Measurements from ENCODE around the gene SLC16A10. TPM values are rescaled to one million over a fixed set of nuclear protein-coding genes. Genes with fewer than 3 reads are reported as not detected.
"Not testable (repeated sequence)": the region's sequence is repeated elsewhere in the genome, so short reads cannot be mapped to it uniquely, and the experiment has no call there.

The SLC16A10 gene
- total and polyA plus RNA-seq, 2 of the 13 experiments (the other 11 are each of a cell fraction or from before 2014, with no cell fraction given): 8.2 to 20.1 TPM

DNA sequence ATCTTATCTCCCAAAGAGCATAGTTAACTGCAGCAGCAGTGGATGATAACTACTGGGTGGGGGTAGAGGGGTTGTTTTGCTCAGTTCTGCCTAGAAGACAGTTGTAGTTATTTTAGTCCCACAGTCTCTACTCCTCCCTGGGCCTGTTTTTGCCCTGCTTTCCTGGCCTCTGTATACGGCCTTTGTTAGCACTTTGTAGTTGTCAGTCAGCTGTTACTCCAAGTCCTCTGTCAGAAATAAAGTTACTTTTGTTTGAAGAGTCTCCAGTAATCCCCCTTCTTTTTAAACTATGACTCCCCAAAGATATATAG lies 113.9 kb downstream of the SLC16A10 start (continued):
- TF ChIP-seq KDM6A (CRISPR knock-in tag; IDR thresholded peaks at IDR 0.05; ENCODE audit: low read depth): no peak
- TF ChIP-seq ZC3H4 (CRISPR knock-in tag; IDR thresholded peaks at IDR 0.05; ENCODE audit: borderline replicate concordance): no peak

DNA sequence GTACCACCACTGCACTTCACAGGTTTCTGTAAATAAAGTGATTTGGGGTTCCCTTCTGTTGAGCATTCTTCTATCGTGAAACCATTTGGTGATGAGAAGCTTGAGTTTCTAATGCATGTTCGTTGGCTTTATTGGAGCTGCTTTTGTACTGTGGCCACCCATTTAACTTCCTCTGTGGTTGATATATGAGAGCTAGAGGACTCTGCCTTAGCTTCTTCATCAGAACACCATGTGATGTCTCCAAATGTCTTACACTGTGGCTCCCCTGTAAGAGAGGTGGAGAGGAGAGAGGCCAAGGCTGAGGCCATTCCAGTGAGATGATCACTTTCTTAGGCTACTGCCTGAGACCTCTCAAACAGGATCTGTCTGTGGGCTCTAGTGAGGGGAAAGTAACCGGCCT lies 114.5 kb downstream of the SLC16A10 start:
- in situ Hi-C loops (cut with HindIII; ENCODE audit: extremely low pct_ligation_motif_present, low pct_unique_long_range_greater_than_20kb) (no loop called here), intact Hi-C loops (cut with micrococcal nuclease; ENCODE audit: unreplicated experiment) (loop anchor here (10.0 kb wide), 1 partner anchor 117 kb away; the partner anchor contains the start of gene SLC16A10)
- Histone ChIP-seq H3K4me3 (replicated peaks in 1 of 3; ENCODE audit: insufficient read depth in 1 of 3, low read depth in 2 of 3, low read length in 3 of 3) (no peak overlapping the region), H3K9ac (ENCODE audit: insufficient read depth, low read depth, low read length) (no peak overlapping the region), H4K20me1 (ENCODE audit: insufficient read depth, low read length) (no peaks in the 10 kb centered on the region), H3K27me3 (ENCODE audit: control insufficient read depth in 1 of 2, insufficient read depth in 2 of 2, low read length in 2 of 2) (no peaks in the 10 kb centered on the region), H3K27ac (ENCODE audit: extremely low read length, insufficient read depth, low read length) (no peak overlapping the region), H2AFZ (ENCODE audit: low read length) (no peak overlapping the region), H3K4me2 (ENCODE audit: low read depth, low read length) (no peak overlapping the region), H3K36me3 (replicated peaks in 1 of 2; ENCODE audit: control insufficient read depth in 1 of 2, insufficient read depth in 2 of 2, low read length in 2 of 2) (no peaks in the 10 kb centered on the region), H3K79me2 (ENCODE audit: insufficient read depth, low read length) (no peaks in the 10 kb centered on the region), H3K4me1 (ENCODE audit: insufficient read depth, low read length) (peaks cover 19% of the 10 kb centered on the region), H3K9me3 (ENCODE audit: low read length) (no peaks in the 10 kb centered on the region)
- BruUV-seq (replicated peaks): no TSS peak
- FAIRE-seq: no peak
- TF ChIP-seq SALL1 (CRISPR knock-in tag; IDR thresholded peaks at IDR 0.05): no peak
- no peak for TF ChIP-seq MXI1 (IDR thresholded peaks at IDR 0.05; ENCODE audit: borderline replicate concordance, low read depth, low read length)
- TF ChIP-seq ZFP41 (CRISPR knock-in tag; IDR thresholded peaks at IDR 0.05; ENCODE audit: borderline replicate concordance): no peak
- TF ChIP-seq ZNF121 (CRISPR knock-in tag; IDR thresholded peaks at IDR 0.05): no peak
- no peak for TF ChIP-seq KAT2B (IDR thresholded peaks at IDR 0.05; ENCODE audit: borderline replicate concordance, low read depth, low read length)
- CTCF ChIA-PET (ENCODE audit: low intra/inter-chr PET ratio, low total read pairs): no interaction called here
- no peak for DNase-seq (ENCODE audit: low spot score)
- no peak for ATAC-seq
- 94% methylated on average over 2 of the region's 3 CpGs for WGBS (ENCODE audit: low lambda C conversion rate)
- POLR2A ChIA-PET: no interaction called here

GRCh38 chr6:111203539-111203938 lies 116.2 kb downstream of the SLC16A10 start:
- H3K9ac ChIP-seq (ENCODE audit: insufficient read depth, low read depth, low read length); in situ Hi-C loops (cut with HindIII; ENCODE audit: extremely low pct_ligation_motif_present, low pct_unique_long_range_greater_than_20kb); H3K4me2 ChIP-seq (ENCODE audit: low read depth, low read length); H3K4me3 ChIP-seq (replicated peaks in 1 of 3; ENCODE audit: insufficient read depth in 1 of 3, low read depth in 2 of 3, low read length in 3 of 3); H3K27me3 ChIP-seq (ENCODE audit: control insufficient read depth in 1 of 2, insufficient read depth in 2 of 2, low read length in 2 of 2); H2AFZ ChIP-seq (ENCODE audit: low read length); H3K27ac ChIP-seq (ENCODE audit: extremely low read length, insufficient read depth, low read length); H4K20me1 ChIP-seq (ENCODE audit: insufficient read depth, low read length); H3K9me3 ChIP-seq (ENCODE audit: low read length); DNase-seq (ENCODE audit: low spot score); FAIRE-seq; H3K79me2 ChIP-seq (ENCODE audit: insufficient read depth, low read length); H3K36me3 ChIP-seq (replicated peaks in 1 of 2; ENCODE audit: control insufficient read depth in 1 of 2, insufficient read depth in 2 of 2, low read length in 2 of 2); ATAC-seq; CTCF ChIA-PET (ENCODE audit: low intra/inter-chr PET ratio, low total read pairs); BruUV-seq (replicated peaks); POLR2A ChIA-PET: not testable (repeated sequence)
- intact Hi-C loops (cut with micrococcal nuclease; ENCODE audit: unreplicated experiment): loop anchor here (10.0 kb wide), 1 partner anchor 119 kb away; the partner anchor contains the start of gene SLC16A10
- H3K4me1 ChIP-seq (ENCODE audit: insufficient read depth, low read length): peaks cover 21% of the 10 kb centered on the region
- WGBS (ENCODE audit: low lambda C conversion rate): 97% methylated on average over 4 of the region's 4 CpGs
